K562 (cell line): Measurements from ENCODE around the gene DNASE2. TPM values are rescaled to one million over a fixed set of nuclear protein-coding genes. Genes with fewer than 3 reads are reported as not detected.

Experiments used
- EP400 ChIP-seq: fragments of 450-650 bp; IDR thresholded peaks from 2 replicates; pipeline ENCODE4 v1.6.1; 2017; ENCODE audit warnings: antibody characterized with exemption, mild to moderate bottlenecking, moderate library complexity
- MCM2 ChIP-seq: fragments of 450-650 bp; IDR thresholded peaks from 2 replicates; pipeline ENCODE4 v1.6.1; 2017; ENCODE audit warnings: low read depth, mild to moderate bottlenecking
- MITF ChIP-seq: IDR thresholded peaks from 2 replicates; pipeline ENCODE4 v1.6.1; 2014; ENCODE audit warnings: antibody characterized with exemption
- NFIX ChIP-seq: fragments of 250-450 bp; sonication (Bioruptor Pico); IDR thresholded peaks from 2 replicates; pipeline ENCODE4 v1.4.0; 2020; ENCODE audit warnings: low read depth, mild to moderate bottlenecking, moderate library complexity
- NR1H2 ChIP-seq: sonication (generic); formaldehyde crosslinking; IDR thresholded peaks from 2 replicates; pipeline ENCODE4 v1.4.0; 2020; ENCODE audit warnings: mild to moderate bottlenecking, missing genetic modification reagents
- SMARCA4 ChIP-seq: fragments of 450-650 bp; IDR thresholded peaks from 2 replicates; pipeline ENCODE4 v1.6.1; 2016
- SNRNP70 ChIP-seq: fragments of 200-400 bp; formaldehyde crosslinking; optimal IDR thresholded peaks from 2 replicates; pipeline ENCODE3; 2017; ENCODE audit warnings: low read depth, low read length
- ZFP1 ChIP-seq: fragments of 450-650 bp; formaldehyde crosslinking; IDR thresholded peaks from 2 replicates; pipeline ENCODE4 v1.4.0; 2020; ENCODE audit warnings: mild to moderate bottlenecking, mixed read lengths
- ZNF354B ChIP-seq: fragments of 250-450 bp; sonication (Bioruptor Pico); IDR thresholded peaks from 2 replicates; pipeline ENCODE4 v1.4.0; 2020
- ZNF79 ChIP-seq: fragments of 250-450 bp; sonication (Bioruptor Pico); IDR thresholded peaks from 2 replicates; pipeline ENCODE4 v1.4.0; 2020; ENCODE audit warnings: low read depth, mild to moderate bottlenecking, moderate library complexity
- polyA plus RNA-seq, 8 experiments: library from polyadenylated mRNA; depleted of rRNA in 4 of 8; stranded (reverse) in 5 of 8; unstranded in 3 of 8; fragments of >200 nt; fragmentation: Nextera tagmentation in 2 of 8; fragmentation: Illumina TruSeq in 1 of 8; extraction: Ambion mirVana in 2 of 8; extraction: Trizol in 1 of 8; gene quantifications; 2 replicates each; pipeline versions ENCODE4 v1.2.1 to v1.2.3, GENCODE V29; 2011 to 2014; ENCODE audit warnings: inconsistent platforms in 1 of 8, missing spikeins in 1 of 8
- total RNA-seq, 7 experiments: library from RNA; depleted of rRNA in 6 of 7; stranded (reverse); fragments of >200 nt in 6 of 7; fragmentation: Illumina TruSeq in 2 of 7; extraction: Trizol in 2 of 7; gene quantifications; 2 replicates each; pipeline versions ENCODE4 v1.2.1 to v1.2.3, GENCODE V29; 2011 to 2021; ENCODE audit warnings: low replicate concordance in 1 of 7
- TF ChIP-seq, protein P1 (sequence below): sonication (generic); formaldehyde crosslinking; IDR thresholded peaks from 2 replicates; pipeline ENCODE4 v1.8.0; 2022; ENCODE audit warnings: missing genetic modification reagents, mild to moderate bottlenecking, borderline replicate concordance
- TF ChIP-seq, protein P2 (sequence below): fragments of 250-450 bp; sonication (Bioruptor Pico); IDR thresholded peaks from 2 replicates; pipeline ENCODE4 v1.8.0; 2022; ENCODE audit warnings: moderate library complexity, mild to moderate bottlenecking, inconsistent platforms
- TF ChIP-seq, protein P3 (sequence below): fragments of 250-450 bp; sonication (Bioruptor Pico); IDR thresholded peaks from 2 replicates; pipeline ENCODE4 v1.5.1; 2021; ENCODE audit warnings: mild to moderate bottlenecking

The DNASE2 gene
- total and polyA plus RNA-seq, 9 of the 15 experiments (the other 6 are each of a cell fraction or from before 2014, with no cell fraction given), result 4.4 to 27.0 (median 20.2) TPM

- TF ChIP-seq, protein P1, sequence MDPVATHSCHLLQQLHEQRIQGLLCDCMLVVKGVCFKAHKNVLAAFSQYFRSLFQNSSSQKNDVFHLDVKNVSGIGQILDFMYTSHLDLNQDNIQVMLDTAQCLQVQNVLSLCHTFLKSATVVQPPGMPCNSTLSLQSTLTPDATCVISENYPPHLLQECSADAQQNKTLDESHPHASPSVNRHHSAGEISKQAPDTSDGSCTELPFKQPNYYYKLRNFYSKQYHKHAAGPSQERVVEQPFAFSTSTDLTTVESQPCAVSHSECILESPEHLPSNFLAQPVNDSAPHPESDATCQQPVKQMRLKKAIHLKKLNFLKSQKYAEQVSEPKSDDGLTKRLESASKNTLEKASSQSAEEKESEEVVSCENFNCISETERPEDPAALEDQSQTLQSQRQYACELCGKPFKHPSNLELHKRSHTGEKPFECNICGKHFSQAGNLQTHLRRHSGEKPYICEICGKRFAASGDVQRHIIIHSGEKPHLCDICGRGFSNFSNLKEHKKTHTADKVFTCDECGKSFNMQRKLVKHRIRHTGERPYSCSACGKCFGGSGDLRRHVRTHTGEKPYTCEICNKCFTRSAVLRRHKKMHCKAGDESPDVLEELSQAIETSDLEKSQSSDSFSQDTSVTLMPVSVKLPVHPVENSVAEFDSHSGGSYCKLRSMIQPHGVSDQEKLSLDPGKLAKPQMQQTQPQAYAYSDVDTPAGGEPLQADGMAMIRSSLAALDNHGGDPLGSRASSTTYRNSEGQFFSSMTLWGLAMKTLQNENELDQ (CRISPR knock-in tag), result 0 out of 2 replicates have a peak, but pooled peaks have one; percentile 69
- TF ChIP-seq ZNF79 (no peak), ZNF354B (CRISPR knock-in tag) (no peak), NFIX (CRISPR knock-in tag) (no peak), MITF (peak; percentile 86), EP400 (peak; percentile 88), ZFP1 (CRISPR knock-in tag) (no peak), MCM2 (no peak), SNRNP70 (no peak), SMARCA4 (no peak), NR1H2 (CRISPR knock-in tag) (no peak)
- TF ChIP-seq, protein P2, sequence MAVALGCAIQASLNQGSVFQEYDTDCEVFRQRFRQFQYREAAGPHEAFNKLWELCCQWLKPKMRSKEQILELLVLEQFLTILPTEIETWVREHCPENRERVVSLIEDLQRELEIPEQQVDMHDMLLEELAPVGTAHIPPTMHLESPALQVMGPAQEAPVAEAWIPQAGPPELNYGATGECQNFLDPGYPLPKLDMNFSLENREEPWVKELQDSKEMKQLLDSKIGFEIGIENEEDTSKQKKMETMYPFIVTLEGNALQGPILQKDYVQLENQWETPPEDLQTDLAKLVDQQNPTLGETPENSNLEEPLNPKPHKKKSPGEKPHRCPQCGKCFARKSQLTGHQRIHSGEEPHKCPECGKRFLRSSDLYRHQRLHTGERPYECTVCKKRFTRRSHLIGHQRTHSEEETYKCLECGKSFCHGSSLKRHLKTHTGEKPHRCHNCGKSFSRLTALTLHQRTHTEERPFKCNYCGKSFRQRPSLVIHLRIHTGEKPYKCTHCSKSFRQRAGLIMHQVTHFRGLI (CRISPR knock-in tag), result no peak
- TF ChIP-seq, protein P3, sequence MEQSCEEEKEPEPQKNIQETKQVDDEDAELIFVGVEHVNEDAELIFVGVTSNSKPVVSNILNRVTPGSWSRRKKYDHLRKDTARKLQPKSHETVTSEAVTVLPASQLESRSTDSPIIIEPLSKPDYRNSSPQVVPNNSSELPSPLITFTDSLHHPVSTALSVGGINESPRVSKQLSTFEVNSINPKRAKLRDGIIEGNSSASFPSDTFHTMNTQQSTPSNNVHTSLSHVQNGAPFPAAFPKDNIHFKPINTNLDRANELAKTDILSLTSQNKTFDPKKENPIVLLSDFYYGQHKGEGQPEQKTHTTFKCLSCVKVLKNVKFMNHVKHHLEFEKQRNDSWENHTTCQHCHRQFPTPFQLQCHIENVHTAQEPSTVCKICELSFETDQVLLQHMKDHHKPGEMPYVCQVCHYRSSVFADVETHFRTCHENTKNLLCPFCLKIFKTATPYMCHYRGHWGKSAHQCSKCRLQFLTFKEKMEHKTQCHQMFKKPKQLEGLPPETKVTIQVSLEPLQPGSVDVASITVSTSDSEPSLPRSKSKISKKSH (CRISPR knock-in tag), result no peak
Observed at GRCh38 chr19:12881172-12881808, at the start of gene DNASE2 (continued).
